Jurkat, Clone E6-1 (cell line): ENCODE data around the gene MAP2.

Experiments used
- DNase-seq: peaks from one replicate; pipeline ENCODE4 v3.0.0-alpha.2; 2011; ENCODE audit warnings: low read depth, low spot score
- H3K4me3 ChIP-seq: 2 replicates; pipeline ENCODE4 v1.5.1; 2011; ENCODE audit warnings: mild to moderate bottlenecking, low read length, control low read depth, moderate library complexity

Gene MAP2

DNA sequence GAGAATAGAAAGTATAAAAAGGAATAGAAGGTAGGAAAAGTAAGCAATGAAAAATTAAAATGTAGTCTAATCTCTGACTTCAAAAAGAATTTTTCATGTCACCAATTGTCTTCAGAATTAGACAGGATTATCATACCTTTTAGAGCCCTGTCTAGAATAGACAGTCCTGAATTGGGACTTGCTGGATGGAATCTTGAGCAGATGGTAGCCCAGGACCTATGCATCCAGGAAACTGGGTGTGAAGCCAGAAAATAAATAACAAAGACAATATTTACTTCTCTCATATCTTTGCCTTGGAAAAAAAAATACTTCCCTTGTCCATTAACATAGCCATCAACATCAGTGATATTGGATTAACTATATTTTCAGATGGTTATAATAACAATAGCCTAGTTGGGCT lies 250.0 kb downstream of the MAP2 start:
- no peak overlapping the region for H3K4me3 ChIP-seq
- DNase-seq, result no peak

DNA sequence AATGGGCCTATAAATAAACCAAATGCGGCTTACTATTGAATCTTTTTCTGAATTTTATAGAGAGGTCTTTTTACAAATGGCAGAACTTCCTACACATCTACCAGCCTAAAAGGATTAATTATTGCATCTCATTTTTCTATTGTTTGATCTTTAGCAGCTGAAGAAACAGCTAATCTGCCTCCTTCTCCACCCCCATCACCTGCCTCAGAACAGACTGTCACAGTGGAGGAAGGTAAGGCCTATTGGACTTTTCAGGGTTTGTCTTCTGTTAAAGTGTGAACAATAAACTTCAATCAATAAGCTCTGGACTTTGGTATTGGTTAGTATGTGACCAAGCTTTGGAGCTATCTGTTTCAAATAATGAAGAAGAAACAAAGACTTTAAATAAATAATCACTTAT lies 256.7 kb downstream of the MAP2 start:
- no peak for DNase-seq
- H3K4me3 ChIP-seq, result no peak overlapping the region

DNA sequence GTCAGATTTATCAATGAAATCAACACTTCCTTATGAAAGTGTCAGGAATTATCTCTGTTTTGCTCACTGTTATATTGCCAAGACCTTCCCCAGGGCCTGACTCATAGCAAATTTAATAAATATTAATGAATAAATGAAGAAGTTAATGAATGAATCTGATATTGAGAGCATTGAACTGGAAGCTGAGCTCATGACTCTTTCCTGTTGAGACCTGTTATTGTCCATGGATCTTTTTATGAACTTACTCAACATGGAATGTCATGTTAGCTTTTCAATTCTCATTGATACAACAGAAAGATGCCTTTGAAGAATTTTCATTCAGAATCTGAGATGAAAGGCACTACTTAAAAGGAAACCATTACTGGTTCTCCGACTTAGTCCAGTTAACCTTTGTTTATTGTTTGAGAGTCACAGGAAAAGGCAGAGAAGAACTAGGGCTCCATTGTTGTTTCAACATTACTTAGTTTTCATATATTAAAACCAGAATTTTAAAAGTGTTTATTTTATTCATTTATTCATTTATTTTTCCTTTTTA lies 257.4 kb downstream of the MAP2 start:
- no peak for DNase-seq
- H3K4me3 ChIP-seq, result no peak overlapping the region

DNA sequence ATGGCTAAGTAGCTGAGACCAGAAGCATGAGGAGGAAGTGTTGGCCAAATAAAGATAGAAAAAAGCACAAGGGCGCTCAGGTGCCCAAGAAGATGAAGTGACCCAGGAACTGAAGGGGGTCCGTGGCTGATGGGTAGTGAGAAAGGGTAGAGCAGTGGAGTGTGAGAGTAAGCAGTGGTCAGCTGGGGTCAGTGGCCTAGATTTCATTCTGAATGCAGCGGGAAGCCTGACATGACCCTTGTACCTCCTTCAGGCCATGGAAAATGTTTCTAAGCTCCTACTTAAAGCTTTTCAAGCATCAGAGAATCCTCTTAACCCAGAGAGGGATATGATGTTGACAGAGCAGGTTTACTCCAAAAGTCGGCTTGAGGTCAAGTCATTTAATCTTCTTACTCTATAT lies 258.8 kb downstream of the MAP2 start:
- no peak overlapping the region for H3K4me3 ChIP-seq
- DNase-seq, result no peak

DNA sequence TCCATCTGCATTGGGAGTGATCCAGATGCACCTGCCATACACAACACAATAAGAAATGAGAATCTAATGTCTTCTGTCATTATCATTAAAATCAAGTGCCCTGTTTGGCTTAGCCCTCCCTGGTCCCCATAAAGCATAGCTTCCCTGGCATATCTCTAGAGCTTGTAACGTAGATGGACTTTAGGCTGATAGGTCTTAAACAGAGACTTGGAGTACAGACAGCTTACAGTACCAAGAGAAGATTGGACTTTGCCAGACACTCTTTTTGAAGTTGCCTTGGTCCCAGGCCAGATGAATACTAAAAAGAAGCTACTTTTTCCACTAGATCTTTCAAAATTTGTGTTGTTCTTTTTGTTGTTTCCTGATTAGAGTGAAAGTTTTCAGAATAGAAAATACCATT lies 261.5 kb downstream of the MAP2 start:
- DNase-seq, result no peak
- H3K4me3 ChIP-seq, result no peak overlapping the region

DNA sequence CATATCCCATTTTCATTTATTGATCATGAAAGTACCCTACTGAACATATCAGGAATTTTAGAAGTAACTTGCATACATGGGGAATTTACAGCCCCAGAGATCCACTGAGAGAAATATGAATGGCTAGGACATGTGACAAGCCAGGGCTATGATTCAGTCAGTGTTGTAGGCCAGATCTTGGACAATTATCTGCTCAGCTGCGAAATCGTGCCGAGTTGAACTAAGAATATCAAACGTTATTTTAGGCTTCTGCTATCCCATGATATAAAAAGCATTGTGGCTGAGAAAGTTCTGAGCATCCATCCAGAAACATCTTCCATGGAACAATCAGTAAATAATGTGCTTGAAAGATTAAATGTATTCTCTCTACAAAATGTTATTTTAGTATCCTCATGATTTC lies 262.1 kb downstream of the MAP2 start:
- DNase-seq, result no peak

DNA sequence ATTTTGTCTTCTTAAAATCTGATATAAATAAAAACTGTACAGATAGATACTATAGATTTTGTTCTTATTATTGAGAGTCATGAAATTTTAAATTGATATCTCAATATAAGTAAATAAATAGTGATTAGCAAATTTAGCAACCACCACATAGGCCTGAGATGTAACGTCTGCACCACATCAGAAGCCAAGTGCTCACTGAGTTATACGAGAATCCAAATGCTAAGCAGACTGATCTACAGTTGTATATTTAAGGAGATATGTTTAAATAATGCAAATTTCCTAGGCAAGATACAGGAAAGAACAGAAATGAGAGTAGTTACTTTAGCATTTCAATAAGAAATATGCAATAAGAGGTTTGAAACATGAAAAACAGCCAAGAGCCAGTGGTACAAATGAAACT lies 262.6 kb downstream of the MAP2 start:
- DNase-seq, result no peak
- no peak overlapping the region for H3K4me3 ChIP-seq

More for the DNA sequence above, 262.1 kb downstream of the MAP2 start:
- H3K4me3 ChIP-seq, result no peak overlapping the region

DNA sequence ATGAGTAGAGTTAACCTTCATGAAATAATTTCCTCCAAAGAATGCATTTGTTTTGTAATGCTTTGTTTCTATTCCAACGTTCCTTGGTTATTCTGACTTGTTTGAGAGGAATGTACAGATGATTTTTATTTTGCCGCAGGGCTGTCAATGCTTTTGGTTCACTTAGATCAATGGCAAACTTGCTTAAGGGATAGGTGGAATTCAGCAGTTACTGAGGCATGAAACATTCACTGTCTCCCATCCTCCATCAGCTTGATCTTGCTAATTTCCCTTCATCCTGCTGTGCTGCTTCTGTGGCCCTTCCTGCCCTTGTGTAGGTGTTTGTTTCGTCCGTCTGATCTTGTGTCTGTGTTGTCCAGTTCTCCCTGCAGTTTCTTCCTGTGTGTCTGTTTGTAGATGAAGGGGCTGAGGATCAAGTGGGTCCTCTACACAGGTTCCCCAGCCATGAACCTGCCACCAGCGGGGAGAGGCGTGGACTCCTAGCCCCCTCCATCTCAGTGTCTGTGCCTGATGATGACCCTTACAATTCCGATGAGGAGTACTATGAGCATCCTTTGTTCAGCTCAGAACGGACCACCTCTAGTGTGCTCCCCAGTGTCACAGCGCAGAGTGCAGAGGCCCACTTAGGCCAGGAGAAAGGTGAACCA lies 263.6 kb downstream of the MAP2 start:
- H3K4me3 ChIP-seq, result no peak overlapping the region
- DNase-seq, result no peak

DNA sequence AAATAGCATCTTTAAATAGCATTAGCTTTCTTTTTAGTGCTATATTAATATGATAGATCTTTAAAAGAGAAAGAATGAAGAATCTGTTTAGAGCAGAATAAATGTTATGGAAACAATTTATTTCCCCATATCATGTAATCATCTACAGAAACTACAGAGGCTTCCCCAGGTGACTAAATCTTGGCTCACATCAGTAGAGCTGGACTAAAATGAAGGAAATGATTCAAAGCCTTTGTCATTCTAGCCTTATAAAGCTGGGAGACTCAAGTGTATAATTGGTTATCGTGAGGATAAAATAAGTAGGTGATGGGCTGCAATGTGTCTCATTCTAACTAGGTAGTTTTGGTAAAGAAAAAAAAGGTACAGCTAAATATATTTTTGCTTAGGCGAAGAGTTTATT lies 264.5 kb downstream of the MAP2 start:
- no peak overlapping the region for H3K4me3 ChIP-seq
- DNase-seq, result no peak

DNA sequence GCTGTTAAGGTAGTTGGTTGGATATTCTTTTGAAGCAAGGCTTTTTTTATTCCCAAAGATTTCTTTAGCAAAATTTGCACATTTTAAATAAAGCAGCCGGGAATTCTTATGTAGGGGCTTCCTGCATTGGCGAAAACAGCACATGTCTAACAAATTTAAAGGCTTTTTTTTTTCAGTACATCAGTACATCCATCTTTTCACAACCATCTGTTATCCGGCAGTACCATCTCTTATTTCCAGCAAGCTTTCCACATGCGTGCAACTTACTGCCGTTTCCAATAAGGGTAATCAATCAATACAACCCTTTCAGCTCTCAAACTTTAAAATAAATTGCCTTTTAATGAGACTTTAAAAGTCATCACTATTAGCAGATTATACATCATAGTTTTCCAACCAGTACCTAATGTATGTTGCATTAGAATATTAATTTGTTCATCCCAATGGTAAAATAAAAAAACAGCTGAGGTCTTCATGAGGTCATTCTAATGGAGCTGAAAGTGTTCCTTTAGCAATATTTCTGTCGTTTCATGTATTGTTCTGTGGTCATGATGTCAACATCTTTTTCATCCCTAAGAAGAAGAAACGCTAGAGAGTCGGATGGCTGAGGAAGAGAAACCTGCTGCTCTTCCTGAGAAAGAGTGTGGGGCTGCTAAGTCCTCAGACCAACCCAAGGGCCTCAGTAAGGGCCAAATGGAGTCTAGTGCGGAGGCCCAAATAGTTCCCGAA lies 266.3 kb downstream of the MAP2 start:
- no peak overlapping the region for H3K4me3 ChIP-seq
- DNase-seq, result no peak

DNA sequence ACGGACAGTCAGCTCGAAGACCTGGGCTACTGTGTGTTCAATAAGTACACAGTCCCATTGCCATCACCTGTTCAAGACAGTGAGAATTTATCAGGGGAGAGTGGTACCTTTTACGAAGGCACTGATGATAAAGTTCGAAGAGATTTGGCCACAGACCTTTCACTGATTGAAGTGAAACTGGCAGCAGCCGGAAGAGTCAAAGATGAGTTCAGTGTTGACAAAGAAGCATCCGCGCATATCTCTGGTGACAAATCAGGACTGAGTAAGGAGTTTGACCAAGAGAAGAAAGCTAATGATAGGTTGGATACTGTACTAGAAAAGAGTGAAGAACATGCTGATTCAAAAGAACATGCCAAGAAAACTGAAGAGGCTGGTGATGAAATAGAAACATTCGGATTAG lies 270.9 kb downstream of the MAP2 start:
- H3K4me3 ChIP-seq, result no peak overlapping the region
- no peak for DNase-seq

DNA sequence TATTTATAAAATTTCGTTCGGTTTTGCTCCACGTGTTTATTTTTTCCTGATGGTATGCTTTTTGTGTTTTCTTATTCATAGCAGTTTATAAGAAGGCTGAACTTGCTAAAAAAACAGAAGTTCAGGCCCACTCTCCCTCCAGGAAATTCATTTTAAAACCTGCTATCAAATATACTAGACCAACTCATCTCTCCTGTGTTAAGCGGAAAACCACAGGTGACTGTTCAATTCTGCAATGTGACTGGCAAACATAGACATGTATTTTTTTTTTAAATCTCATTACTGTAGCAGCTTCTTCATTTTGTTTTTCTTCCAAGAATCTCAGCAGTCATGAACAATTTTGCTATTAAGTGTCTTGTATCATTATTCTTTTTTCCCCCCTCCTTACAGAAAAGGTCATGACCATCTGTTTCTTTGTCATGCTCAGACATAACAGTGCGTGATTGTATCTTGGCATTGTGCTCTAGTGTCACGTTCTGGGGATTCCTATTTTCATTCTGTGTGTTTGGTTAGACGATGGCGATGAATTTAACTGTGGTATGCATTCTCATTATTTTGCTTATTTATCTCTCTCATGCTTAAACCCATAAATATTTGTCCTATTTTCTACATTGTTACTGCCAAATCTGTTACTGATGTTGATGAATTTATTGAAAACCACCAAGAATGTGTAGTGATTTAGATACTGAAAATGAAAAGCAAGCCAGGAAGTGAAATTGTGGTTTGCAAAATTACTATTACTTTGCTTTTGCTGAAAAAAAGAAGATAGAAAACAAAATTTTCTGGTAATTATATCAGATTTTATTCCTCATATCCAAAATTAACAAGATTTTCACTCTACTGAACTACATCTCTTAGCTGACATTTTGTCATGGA lies 273.2 kb downstream of the MAP2 start:
- H3K4me3 ChIP-seq, result no peak overlapping the region
- no peak for DNase-seq

DNA sequence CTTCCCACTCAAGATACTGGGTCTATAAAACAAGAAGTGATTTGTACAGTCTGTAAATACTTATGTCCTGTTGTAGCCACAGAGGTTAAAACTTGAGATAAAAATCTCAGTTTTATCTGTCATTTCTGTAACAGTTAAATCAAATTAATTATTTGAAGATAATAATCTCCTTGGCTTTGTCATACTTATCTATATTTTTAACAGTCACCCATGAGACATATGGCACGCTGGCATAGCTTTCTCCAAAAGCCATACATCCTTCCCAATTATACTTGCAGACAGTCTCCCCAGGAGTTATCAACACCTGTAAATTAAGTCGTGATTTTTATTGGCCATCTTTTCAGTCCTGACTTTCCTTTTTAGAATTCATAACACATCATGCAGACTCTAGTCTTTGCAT lies 278.9 kb downstream of the MAP2 start:
- no peak overlapping the region for H3K4me3 ChIP-seq
- no peak for DNase-seq

DNA sequence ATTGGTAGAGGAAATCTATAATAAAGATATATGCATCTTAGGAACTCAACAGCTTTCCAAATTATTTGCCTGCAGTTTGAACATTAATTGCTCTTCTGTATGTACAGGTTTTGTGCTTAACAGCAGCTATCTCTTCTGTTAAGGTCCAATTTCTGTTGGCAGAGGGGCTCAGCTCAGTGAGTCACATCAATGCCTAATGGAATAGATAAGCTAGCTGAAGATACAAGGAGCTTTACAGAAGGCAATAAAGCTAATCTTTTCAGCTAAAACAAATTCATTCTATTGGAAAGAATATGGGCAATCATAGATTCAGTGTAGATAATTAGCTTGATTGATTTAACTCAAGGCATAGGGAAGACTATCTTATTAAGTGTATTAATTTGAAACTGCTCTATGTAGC lies 289.4 kb downstream of the MAP2 start:
- DNase-seq, result no peak
- H3K4me3 ChIP-seq, result no peak overlapping the region

DNA sequence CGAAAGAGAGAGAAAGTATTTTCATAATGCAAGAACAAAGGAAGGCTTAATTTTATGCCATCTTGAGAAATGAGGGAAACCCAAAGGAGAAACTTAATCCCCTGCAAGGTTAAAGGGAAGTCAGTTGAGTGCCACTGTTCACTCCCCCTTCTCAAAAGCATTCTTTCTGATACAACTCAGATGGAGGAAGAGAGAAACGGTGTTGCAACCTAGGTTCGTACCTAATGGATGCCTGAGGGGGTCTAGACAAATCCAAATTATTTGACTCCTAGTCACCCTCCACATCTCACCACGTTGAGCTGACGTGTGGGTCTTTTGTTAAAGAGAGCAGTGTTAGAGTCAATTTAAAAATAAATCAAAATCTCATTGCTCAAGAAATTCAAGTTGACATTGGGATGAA lies 295.2 kb downstream of the MAP2 start:
- no peak overlapping the region for H3K4me3 ChIP-seq
- no peak for DNase-seq

DNA sequence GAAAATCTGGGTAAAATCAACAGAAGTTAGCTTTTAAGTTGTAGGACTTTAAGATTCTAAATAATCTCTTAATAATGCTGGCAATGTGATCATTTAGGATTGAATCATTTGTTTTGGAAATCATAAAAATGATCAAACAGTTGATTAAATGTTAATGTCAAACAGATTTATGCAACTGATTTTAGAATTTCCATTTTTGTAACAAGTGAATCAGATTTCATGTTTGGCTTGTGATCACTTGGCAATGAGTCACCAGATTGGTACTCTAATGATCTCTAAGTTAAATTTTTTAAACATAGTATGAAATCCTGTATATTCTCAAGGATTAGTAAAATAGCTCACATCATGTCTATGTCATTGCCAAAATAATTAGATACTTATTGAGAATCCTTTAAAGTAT lies 297.6 kb downstream of the MAP2 start:
- no peak overlapping the region for H3K4me3 ChIP-seq
- no peak for DNase-seq

DNA sequence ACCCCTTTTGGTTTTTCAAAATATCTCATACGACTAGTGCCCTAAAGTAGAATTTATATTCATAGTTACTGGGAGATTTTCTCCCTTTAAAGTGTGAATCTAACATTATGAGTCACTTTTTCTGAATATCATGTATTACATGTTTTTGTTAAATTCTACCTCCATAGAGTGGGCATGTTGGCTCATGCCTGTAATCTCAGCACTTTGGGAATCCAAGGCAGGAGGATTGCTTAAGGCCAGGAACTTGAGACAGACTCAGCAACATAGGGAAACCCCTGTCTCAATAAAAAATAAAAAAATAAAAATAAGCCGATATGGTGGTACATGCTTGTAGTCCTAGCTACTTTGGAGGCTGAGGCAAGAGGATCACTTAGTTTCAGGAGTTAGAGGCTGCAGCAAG lies 302.5 kb downstream of the MAP2 start:
- no peak for DNase-seq
- no peak overlapping the region for H3K4me3 ChIP-seq

DNA sequence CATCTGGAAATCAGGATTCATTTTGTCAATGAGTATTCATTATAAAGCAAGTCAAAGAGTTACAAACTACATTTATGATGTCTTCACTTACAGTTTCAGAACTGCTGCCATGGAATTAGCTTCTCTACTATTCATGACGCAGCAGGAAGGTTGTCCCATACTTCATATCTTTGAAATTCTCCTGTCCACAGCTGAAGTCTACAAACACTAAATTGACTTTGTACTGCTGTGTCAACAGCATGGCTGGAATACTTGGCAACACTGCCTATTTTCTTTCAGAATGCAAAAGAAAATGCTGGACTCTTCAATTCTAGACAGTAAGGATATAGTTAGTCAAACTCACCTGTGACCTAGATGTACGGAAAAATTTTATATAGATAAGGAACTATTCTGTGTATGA lies 303.2 kb downstream of the MAP2 start:
- no peak for DNase-seq
- H3K4me3 ChIP-seq, result no peak overlapping the region

DNA sequence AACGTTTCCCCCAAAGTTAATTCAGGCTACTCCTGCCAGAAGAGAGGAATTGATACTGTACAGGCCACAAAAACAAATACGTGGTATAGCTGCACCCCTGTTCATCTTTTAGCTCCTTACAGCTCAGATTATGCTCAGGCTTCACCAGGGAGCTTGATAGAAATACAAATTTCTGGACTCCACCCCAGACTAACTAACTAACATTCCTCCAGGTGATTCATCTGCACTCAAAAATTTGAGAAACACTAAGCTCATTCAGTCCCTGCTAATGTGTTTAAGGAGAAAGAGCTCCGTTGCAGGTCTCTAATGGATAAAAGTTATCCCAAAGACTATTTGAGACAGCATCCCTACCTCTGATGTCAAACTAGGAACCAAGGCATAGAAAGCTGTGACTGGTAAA lies 311.0 kb downstream of the MAP2 start:
- DNase-seq, result no peak
- H3K4me3 ChIP-seq, result no peak overlapping the region

DNA sequence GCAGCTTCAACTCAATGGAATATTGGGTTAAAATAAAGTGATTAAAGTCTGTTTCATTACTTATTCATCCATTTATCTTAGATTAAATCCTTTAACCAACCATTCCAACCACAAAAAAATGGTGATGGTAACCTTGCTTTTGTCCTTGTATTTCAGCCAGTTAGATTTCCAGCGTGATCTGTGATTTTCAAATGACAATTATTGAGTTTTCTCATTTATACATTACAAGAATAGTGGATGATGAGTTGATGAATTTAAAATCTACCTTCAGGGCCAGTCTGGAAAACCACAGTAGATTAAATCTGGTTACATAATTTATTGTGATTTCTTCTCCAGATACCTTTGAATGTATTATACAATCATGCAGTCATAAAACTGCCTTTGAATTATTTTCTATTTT lies 318.1 kb downstream of the MAP2 start:
- DNase-seq, result no peak
- no peak overlapping the region for H3K4me3 ChIP-seq
